Measurements from ENCODE around the gene NPHS2.

GRCh38 chr1:179541774-179542173 lies 34.0 kb downstream of the NPHS2 start:
- no peak for TF ChIP-seq CTCF (conservative IDR thresholded peaks at IDR 0.05; ENCODE audit: low read depth, low read length)
- no peak for TF ChIP-seq RAD21 (IDR thresholded peaks at IDR 0.05; ENCODE audit: low read length)
- TF ChIP-seq RCOR1 (IDR thresholded peaks at IDR 0.05; ENCODE audit: insufficient replicate concordance, low read length): no peak
- TF ChIP-seq MXI1 (IDR thresholded peaks at IDR 0.05; ENCODE audit: borderline replicate concordance, low read depth, low read length): no peak
- TF ChIP-seq POLR2A (IDR thresholded peaks at IDR 0.05; ENCODE audit: low read depth, low read length): no peak
- TF ChIP-seq MAFK (IDR thresholded peaks at IDR 0.05; ENCODE audit: low read depth, low read length): no peak
- TF ChIP-seq, protein P1, sequence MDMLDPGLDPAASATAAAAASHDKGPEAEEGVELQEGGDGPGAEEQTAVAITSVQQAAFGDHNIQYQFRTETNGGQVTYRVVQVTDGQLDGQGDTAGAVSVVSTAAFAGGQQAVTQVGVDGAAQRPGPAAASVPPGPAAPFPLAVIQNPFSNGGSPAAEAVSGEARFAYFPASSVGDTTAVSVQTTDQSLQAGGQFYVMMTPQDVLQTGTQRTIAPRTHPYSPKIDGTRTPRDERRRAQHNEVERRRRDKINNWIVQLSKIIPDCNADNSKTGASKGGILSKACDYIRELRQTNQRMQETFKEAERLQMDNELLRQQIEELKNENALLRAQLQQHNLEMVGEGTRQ (IDR thresholded peaks at IDR 0.05; ENCODE audit: low read depth, low read length): no peak
- no peak for TF ChIP-seq SMC3 (IDR thresholded peaks at IDR 0.05; ENCODE audit: low read depth, low read length)
- TF ChIP-seq RFX5 (IDR thresholded peaks at IDR 0.05; ENCODE audit: low read depth, low read length): no peak
- no peak for TF ChIP-seq CHD1 (IDR thresholded peaks at IDR 0.05; ENCODE audit: low read depth, low read length)

Data from IMR-90 (cell line).